Type B pancreatic cell (in vitro differentiated cells): ENCODE data around the gene PPFIBP2. TPM values are rescaled to one million over a fixed set of nuclear protein-coding genes. Genes with fewer than 3 reads are reported as not detected.

Experiments used
- DNase-seq: peaks from one replicate; pipeline ENCODE4 v3.0.0; 2021; ENCODE audit warnings: mixed read lengths; ENCODE audit not compliant: unreplicated experiment; ENCODE audit errors: extremely low spot score
- H3K27ac Mint-ChIP-seq: 2 replicates; pipeline ENCODE4 v1.8.0; 2021; ENCODE audit warnings: mild to moderate bottlenecking, mixed read lengths
- H3K27me3 Mint-ChIP-seq: 2 replicates; pipeline ENCODE4 v1.8.0; 2021; ENCODE audit warnings: mixed read lengths
- H3K36me3 Mint-ChIP-seq: 2 replicates; pipeline ENCODE4 v1.8.0; 2021; ENCODE audit warnings: mixed read lengths
- H3K4me1 Mint-ChIP-seq: one replicate; pipeline ENCODE4 v1.8.0; 2021; ENCODE audit warnings: mixed read lengths; ENCODE audit not compliant: unreplicated experiment
- H3K4me3 Mint-ChIP-seq: 2 replicates; pipeline ENCODE4 v1.8.0; 2021; ENCODE audit warnings: mild to moderate bottlenecking, mixed read lengths
- H3K9me3 Mint-ChIP-seq: 2 replicates; pipeline ENCODE4 v1.8.0; 2021; ENCODE audit warnings: mixed read lengths
- CTCF ChIP-seq: fragments of 200-600 bp; sonication (generic); conservative IDR thresholded peaks from 2 replicates; pipeline ENCODE4 v1.5.0; 2021; ENCODE audit warnings: antibody characterized with exemption, mild to moderate bottlenecking
- total RNA-seq: library from RNA; stranded (reverse); gene quantifications from 2 replicates; pipeline ENCODE4 v1.2.1, GENCODE V29; 2021; ENCODE audit warnings: low replicate concordance

PPFIBP2 gene
- total RNA-seq, 1 donor from 2014 or later = 70.7 TPM

- peaks cover 4% of the 10 kb centered on the region for H3K36me3 Mint-ChIP-seq
- H3K4me1 Mint-ChIP-seq = no peaks in the 10 kb centered on the region
- DNase-seq = no peak
- H3K9me3 Mint-ChIP-seq = no peaks in the 10 kb centered on the region
- no peak for TF ChIP-seq CTCF
- no peak overlapping the region for H3K4me3 Mint-ChIP-seq
- no peaks in the 10 kb centered on the region for H3K27me3 Mint-ChIP-seq
- H3K27ac Mint-ChIP-seq = no peak overlapping the region
Measured at GRCh38 chr11:7499081-7499480, 14.7 kb upstream of the PPFIBP2 start.

- Mint-ChIP-seq H3K4me3 (no peak overlapping the region), H3K36me3 (peaks cover 4% of the 10 kb centered on the region), H3K9me3 (no peaks in the 10 kb centered on the region), H3K27ac (no peak overlapping the region), H3K27me3 (no peaks in the 10 kb centered on the region), H3K4me1 (no peaks in the 10 kb centered on the region)
- no peak for DNase-seq
- no peak for TF ChIP-seq CTCF
Measured at GRCh38 chr11:7500251-7500650, 13.5 kb upstream of the PPFIBP2 start.

- Mint-ChIP-seq H3K4me1 (no peaks in the 10 kb centered on the region), H3K9me3 (no peaks in the 10 kb centered on the region), H3K4me3 (no peak overlapping the region), H3K36me3 (peaks cover 3% of the 10 kb centered on the region), H3K27ac (no peak overlapping the region), H3K27me3 (no peaks in the 10 kb centered on the region)
- no peak for DNase-seq
- TF ChIP-seq CTCF = no peak
Measured at GRCh38 chr11:7501251-7501650, 12.5 kb upstream of the PPFIBP2 start.

- peaks cover 4% of the 10 kb centered on the region for H3K36me3 Mint-ChIP-seq
- H3K27me3 Mint-ChIP-seq = peaks cover 2% of the 10 kb centered on the region
- no peak overlapping the region for H3K4me3 Mint-ChIP-seq
- peaks cover 4% of the 10 kb centered on the region for H3K9me3 Mint-ChIP-seq
- H3K4me1 Mint-ChIP-seq = no peaks in the 10 kb centered on the region
- TF ChIP-seq CTCF = no peak
- DNase-seq = no peak
- no peak overlapping the region for H3K27ac Mint-ChIP-seq
Measured at GRCh38 chr11:7501894-7502293, 11.9 kb upstream of the PPFIBP2 start.

- Mint-ChIP-seq H3K27me3 (peaks cover 3% of the 10 kb centered on the region), H3K4me1 (peaks cover 7% of the 10 kb centered on the region), H3K9me3 (peaks cover 4% of the 10 kb centered on the region), H3K36me3 (peaks cover 5% of the 10 kb centered on the region), H3K27ac (no peak overlapping the region), H3K4me3 (no peak overlapping the region)
- DNase-seq = no peak
- no peak for TF ChIP-seq CTCF
Measured at GRCh38 chr11:7506243-7506642, 7.6 kb upstream of the PPFIBP2 start.

DNA sequence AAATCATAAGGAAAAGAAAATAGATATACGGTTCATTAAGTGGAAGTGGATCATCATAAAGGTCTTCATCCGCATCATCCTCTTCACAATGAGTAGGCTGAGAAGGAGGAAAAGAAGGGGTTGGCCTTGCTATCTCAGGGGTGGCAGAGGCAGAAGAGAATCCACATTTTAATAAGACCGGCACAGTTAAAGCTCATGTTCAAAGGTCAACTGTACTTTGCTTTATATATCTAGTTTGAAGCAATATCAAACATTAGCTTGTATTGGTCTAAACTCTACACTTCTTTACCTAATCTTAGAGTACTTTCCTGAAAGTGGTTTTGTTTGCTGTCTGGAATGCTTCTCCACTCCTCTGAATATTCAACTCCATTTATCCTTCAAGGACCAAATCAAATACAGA is 5.7 kb upstream of the PPFIBP2 start:
- H3K9me3 Mint-ChIP-seq = peaks cover 4% of the 10 kb centered on the region
- TF ChIP-seq CTCF = no peak
- no peak overlapping the region for H3K4me3 Mint-ChIP-seq

More for the DNA sequence above, 5.7 kb upstream of the PPFIBP2 start:
- Mint-ChIP-seq H3K4me1 (peaks cover 25% of the 10 kb centered on the region), H3K36me3 (peaks cover 5% of the 10 kb centered on the region), H3K27ac (no peak overlapping the region), H3K27me3 (peaks cover 3% of the 10 kb centered on the region)
- no peak for DNase-seq
